Cardiac muscle cell (in vitro differentiated cells and primary cell): ENCODE results near the gene USP4. TPM values are rescaled to one million over a fixed set of nuclear protein-coding genes. Genes with fewer than 3 reads are reported as not detected.

Experiments
- DNase-seq, 2 donors: peaks; one replicate each; pipeline versions ENCODE4 v3.0.0 to v3.0.0-alpha.2; 2010 to 2017; ENCODE audit warnings: low read depth in 1 of 2, low spot score in 1 of 2
- H3K27ac ChIP-seq: fragments of 200-600 bp; sonication (generic); 2 replicates; pipeline ENCODE4 v1.5.1; 2016
- H3K27me3 ChIP-seq: fragments of 200-600 bp; sonication (generic); 2 replicates; pipeline ENCODE4 v1.6.0; 2016; ENCODE audit warnings: control low read depth
- H3K36me3 ChIP-seq: fragments of 200-600 bp; sonication (generic); 2 replicates; pipeline ENCODE4 v1.5.1; 2016; ENCODE audit warnings: control low read depth
- H3K4me1 ChIP-seq: fragments of 200-600 bp; sonication (generic); 2 replicates; pipeline ENCODE4 v1.8.1; 2017; ENCODE audit warnings: low read depth, mild to moderate bottlenecking, mixed run types
- H3K4me3 ChIP-seq: fragments of 200-600 bp; sonication (generic); 2 replicates; pipeline ENCODE4 v1.5.1; 2016; ENCODE audit warnings: mild to moderate bottlenecking
- H3K9me3 ChIP-seq: fragments of 200-600 bp; sonication (generic); 2 replicates; pipeline ENCODE4 v1.5.1; 2017; ENCODE audit warnings: low read depth, mild to moderate bottlenecking, control low read depth
- CTCF ChIP-seq: IDR thresholded peaks from 2 replicates; pipeline ENCODE4 v1.5.1; 2012; ENCODE audit warnings: low read depth, mild to moderate bottlenecking, low read length
- polyA plus RNA-seq: library from polyadenylated mRNA; unstranded; fragments of >200 nt; fragmentation: Nextera tagmentation; extraction: Ambion mirVana; gene quantifications from 2 replicates; pipeline ENCODE4 v1.2.1, GENCODE V29; 2016
- total RNA-seq: library from RNA; depleted of rRNA; stranded (reverse); fragments of >200 nt; gene quantifications from 2 replicates; pipeline ENCODE4 v1.2.3, GENCODE V29; 2016

The USP4 gene
- total RNA-seq (11.2 and 22.7 TPM in 2 replicates), polyA plus RNA-seq (30.1 and 55.1 TPM in 2 replicates)

GRCh38 chr3:49339941-49340800 lies at the start of gene USP4:
Gene USP4, minus strand, starts transcription at chr3:49340053. Its CDS starts 29 bp downstream, at chr3:49340024.
- Histone ChIP-seq H3K27me3 (no peaks in the 10 kb centered on the region), H3K4me1 (peaks cover 7% of the 10 kb centered on the region), H3K27ac (peak within 1 kb of the TSS; percentile 81), H3K9me3 (no peaks in the 10 kb centered on the region), H3K4me3 (peak within 1 kb of the TSS; percentile 61), H3K36me3 (peaks cover 3% of the 10 kb centered on the region)
- peak; percentile 51 for TF ChIP-seq CTCF
- DNase-seq = peak; percentile 92 to 94

- no peaks in the 10 kb centered on the region for H3K36me3 ChIP-seq
- H3K9me3 ChIP-seq = no peaks in the 10 kb centered on the region
- no peak for TF ChIP-seq CTCF
- H3K27me3 ChIP-seq = no peaks in the 10 kb centered on the region
- peak overlapping the region; percentile 79 for H3K27ac ChIP-seq
- peaks cover 6% of the 10 kb centered on the region for H3K4me1 ChIP-seq
- H3K4me3 ChIP-seq = no peak overlapping the region
- no peak for DNase-seq
Measured at GRCh38 chr3:49389297-49389696, 49.4 kb upstream of the USP4 start.

- Histone ChIP-seq H3K36me3 (no peaks in the 10 kb centered on the region), H3K4me1 (peaks cover 6% of the 10 kb centered on the region), H3K4me3 (no peak overlapping the region), H3K27ac (peak overlapping the region; percentile 79), H3K9me3 (no peaks in the 10 kb centered on the region), H3K27me3 (no peaks in the 10 kb centered on the region)
- TF ChIP-seq CTCF = no peak
- no peak for DNase-seq
Measured at GRCh38 chr3:49388289-49388820, 48.5 kb upstream of the USP4 start.

- Histone ChIP-seq H3K4me3 (no peak overlapping the region), H3K36me3 (no peaks in the 10 kb centered on the region), H3K9me3 (no peaks in the 10 kb centered on the region), H3K27me3 (no peaks in the 10 kb centered on the region), H3K4me1 (peaks cover 6% of the 10 kb centered on the region), H3K27ac (peak overlapping the region; percentile 79)
- no peak for DNase-seq
- no peak for TF ChIP-seq CTCF
Measured at GRCh38 chr3:49387721-49388120, 47.9 kb upstream of the USP4 start.

GRCh38 chr3:49386056-49386756 lies 46.4 kb upstream of the USP4 start:
- Histone ChIP-seq H3K36me3 (no peaks in the 10 kb centered on the region), H3K27ac (no peak overlapping the region), H3K27me3 (no peaks in the 10 kb centered on the region), H3K4me1 (peaks cover 6% of the 10 kb centered on the region), H3K9me3 (no peaks in the 10 kb centered on the region), H3K4me3 (no peak overlapping the region)
- no peak for TF ChIP-seq CTCF
- no peak for DNase-seq
